Measurements from ENCODE around the gene RCSD1. TPM values are rescaled to one million over a fixed set of nuclear protein-coding genes. Genes with fewer than 3 reads are reported as not detected.

The RCSD1 gene
- total and polyA plus RNA-seq, 8 donors: 6.0 to 43.7 (median 19.7) TPM

DNA sequence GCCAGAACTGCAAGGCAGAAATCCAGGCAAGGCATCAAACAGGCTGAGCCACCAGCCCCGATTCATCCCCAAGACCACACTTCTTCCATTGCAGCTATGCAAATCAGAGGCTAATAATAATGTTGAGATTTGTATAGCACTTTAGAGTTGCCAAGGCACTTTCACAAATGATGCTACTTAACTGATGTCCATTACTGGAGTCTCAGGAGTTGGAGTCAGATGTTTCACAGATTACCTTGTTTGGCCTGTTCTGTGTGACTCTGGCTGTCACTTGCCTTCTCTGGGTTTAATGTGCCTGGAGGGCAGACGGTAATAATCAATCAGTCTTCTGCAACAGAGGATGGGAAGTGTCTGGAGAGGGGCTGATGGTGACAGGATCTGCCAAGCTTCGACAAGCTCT, 51.0 kb downstream of the RCSD1 start:
- Histone ChIP-seq H3K4me1 (peaks cover 11 to 54% (median 29%) of the 10 kb centered on the region in 4 donors), H3K27me3 (no peaks in the 10 kb centered on the region), H3K9me3 (no peaks in the 10 kb centered on the region), H3K4me3 (no peak overlapping the region), H3K36me3 (peaks cover 0 to 14% (median 6%) of the 10 kb centered on the region in 4 donors), H3K27ac (peak overlapping the region in 4 of 5 donors; percentile 4 to 76 (median 58))
- no peak for DNase-seq
- intact Hi-C loops (cut with DNase I; ENCODE audit: low total_unique reads): no loop called here
- WGBS, 5 donors: 55 to 74% (median 67%) methylated on average over 3 of the region's 3 CpGs
- TF ChIP-seq, protein P1, sequence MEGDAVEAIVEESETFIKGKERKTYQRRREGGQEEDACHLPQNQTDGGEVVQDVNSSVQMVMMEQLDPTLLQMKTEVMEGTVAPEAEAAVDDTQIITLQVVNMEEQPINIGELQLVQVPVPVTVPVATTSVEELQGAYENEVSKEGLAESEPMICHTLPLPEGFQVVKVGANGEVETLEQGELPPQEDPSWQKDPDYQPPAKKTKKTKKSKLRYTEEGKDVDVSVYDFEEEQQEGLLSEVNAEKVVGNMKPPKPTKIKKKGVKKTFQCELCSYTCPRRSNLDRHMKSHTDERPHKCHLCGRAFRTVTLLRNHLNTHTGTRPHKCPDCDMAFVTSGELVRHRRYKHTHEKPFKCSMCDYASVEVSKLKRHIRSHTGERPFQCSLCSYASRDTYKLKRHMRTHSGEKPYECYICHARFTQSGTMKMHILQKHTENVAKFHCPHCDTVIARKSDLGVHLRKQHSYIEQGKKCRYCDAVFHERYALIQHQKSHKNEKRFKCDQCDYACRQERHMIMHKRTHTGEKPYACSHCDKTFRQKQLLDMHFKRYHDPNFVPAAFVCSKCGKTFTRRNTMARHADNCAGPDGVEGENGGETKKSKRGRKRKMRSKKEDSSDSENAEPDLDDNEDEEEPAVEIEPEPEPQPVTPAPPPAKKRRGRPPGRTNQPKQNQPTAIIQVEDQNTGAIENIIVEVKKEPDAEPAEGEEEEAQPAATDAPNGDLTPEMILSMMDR (IDR thresholded peaks at IDR 0.05): no peak
- TF ChIP-seq EP300 (IDR thresholded peaks at IDR 0.05) (no peak), POLR2AphosphoS5 (IDR thresholded peaks at IDR 0.05) (no peak), POLR2A (IDR thresholded peaks at IDR 0.05) (no peak)

DNA sequence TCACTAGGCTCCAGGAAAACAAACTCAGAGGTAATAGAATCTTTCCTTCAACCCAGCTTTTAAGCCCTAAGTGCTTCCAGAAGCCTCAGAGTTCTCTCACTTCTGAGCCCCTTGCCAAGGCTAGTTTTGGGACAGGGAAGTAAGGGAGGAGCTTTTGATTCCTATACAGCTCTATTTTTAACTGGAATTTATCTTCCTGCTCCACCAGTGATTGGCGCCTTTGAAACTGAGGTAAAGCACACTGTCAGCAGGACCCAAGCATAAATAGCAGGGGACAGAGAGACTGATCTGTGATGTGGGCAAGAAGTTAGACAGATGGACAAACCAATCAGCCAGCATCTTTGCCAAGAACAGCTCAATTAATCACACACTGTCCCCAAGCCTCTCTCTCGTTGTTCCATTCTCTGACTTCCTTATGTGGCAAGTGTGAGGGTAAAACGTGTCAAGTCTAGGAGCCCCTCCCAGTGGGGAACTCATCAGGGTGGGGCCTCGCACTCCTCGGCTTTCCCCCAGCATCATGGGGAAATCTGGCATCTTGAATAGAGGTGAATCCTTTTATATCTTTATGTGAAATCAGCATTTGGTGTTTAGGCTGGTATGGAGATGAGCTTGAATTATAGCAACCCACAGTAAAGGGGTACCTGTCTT, 51.5 kb downstream of the RCSD1 start:
- WGBS, 5 donors: 51 to 60% (median 58%) methylated on average over 5 of the region's 5 CpGs

DNA sequence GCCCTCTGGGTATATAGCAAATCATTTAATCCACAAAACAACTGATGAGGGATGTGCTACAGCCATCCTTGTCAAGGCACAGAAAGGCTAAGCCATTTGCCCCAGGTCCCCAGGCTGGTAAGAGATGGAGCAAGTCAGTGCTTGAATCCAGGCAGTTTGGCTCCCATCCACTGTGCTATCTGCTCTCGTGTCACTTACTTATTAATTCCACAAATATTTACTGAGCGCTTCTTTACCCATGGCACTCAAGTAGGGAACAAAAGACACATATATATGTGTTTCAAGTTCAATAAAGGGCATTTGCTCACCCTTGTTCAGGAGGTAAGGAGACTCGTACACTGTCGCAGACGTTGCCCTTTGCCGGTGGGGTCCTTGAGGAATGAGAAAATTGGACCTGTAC, 53.2 kb downstream of the RCSD1 start:
- intact Hi-C loops (cut with DNase I; ENCODE audit: low total_unique reads): no loop called here

More for the DNA sequence above, 51.5 kb downstream of the RCSD1 start:
- intact Hi-C loops (cut with DNase I; ENCODE audit: low total_unique reads): no loop called here
- peak in 1 of 2 donors; percentile 36 for DNase-seq
- Histone ChIP-seq H3K4me1 (peaks cover 11 to 60% (median 31%) of the 10 kb centered on the region in 4 donors), H3K27ac (peak overlapping the region in 4 of 5 donors; percentile 4 to 76 (median 58)), H3K36me3 (peaks cover 0 to 20% (median 6%) of the 10 kb centered on the region in 4 donors), H3K4me3 (no peak overlapping the region), H3K9me3 (no peaks in the 10 kb centered on the region), H3K27me3 (no peaks in the 10 kb centered on the region)
- TF ChIP-seq, protein P1 (IDR thresholded peaks at IDR 0.05): no peak
- TF ChIP-seq EP300 (IDR thresholded peaks at IDR 0.05) (no peak), POLR2AphosphoS5 (IDR thresholded peaks at IDR 0.05) (no peak), POLR2A (IDR thresholded peaks at IDR 0.05) (no peak)

GRCh38 chr1:167683641-167684502, 53.8 kb downstream of the RCSD1 start:
- peak in 1 of 2 donors; percentile 49 for DNase-seq
- Histone ChIP-seq H3K27me3 (no peaks in the 10 kb centered on the region), H3K27ac (peak overlapping the region; percentile 26 to 76 (median 57)), H3K36me3 (peaks cover 0 to 20% (median 6%) of the 10 kb centered on the region in 4 donors), H3K9me3 (no peaks in the 10 kb centered on the region), H3K4me1 (peaks cover 11 to 73% (median 42%) of the 10 kb centered on the region in 4 donors), H3K4me3 (no peak overlapping the region)
- TF ChIP-seq POLR2AphosphoS5 (IDR thresholded peaks at IDR 0.05): peak in 1 of 3 donors; percentile 5
- TF ChIP-seq, protein P1 (IDR thresholded peaks at IDR 0.05): no peak
- intact Hi-C loops (cut with DNase I; ENCODE audit: low total_unique reads): no loop called here
- WGBS, 5 donors: 50 to 62% (median 55%) methylated on average over 15 of the region's 15 CpGs

More for the DNA sequence above, 53.2 kb downstream of the RCSD1 start:
- no peak overlapping the region for H3K4me3 ChIP-seq
- H3K4me1 ChIP-seq: peaks cover 11 to 73% (median 39%) of the 10 kb centered on the region in 4 donors
- 50 to 65% (median 56%) methylated on average over 6 of the region's 6 CpGs for WGBS, 5 donors
- H3K9me3 ChIP-seq: no peaks in the 10 kb centered on the region
- no peaks in the 10 kb centered on the region for H3K27me3 ChIP-seq
- H3K27ac ChIP-seq: peak overlapping the region in 3 of 5 donors; percentile 50 to 76 (median 67)
- peaks cover 0 to 20% (median 6%) of the 10 kb centered on the region in 4 donors for H3K36me3 ChIP-seq
- DNase-seq: no peak
- no peak for TF ChIP-seq POLR2AphosphoS5 (IDR thresholded peaks at IDR 0.05)
- TF ChIP-seq EP300 (IDR thresholded peaks at IDR 0.05): no peak
- TF ChIP-seq POLR2A (IDR thresholded peaks at IDR 0.05): no peak
- TF ChIP-seq, protein P1 (IDR thresholded peaks at IDR 0.05): no peak

Data from stomach (tissue), 9 donors.